HUDEP-2 (cell line): Measurements from ENCODE around the gene SAMD4B.
A peak's percentile ranks its signal among the peaks of the same experiment; 100 is the strongest.

ENCODE experiments used
- DNase-seq, 76 experiments: peaks; one replicate each; lab custom pipeline; 2025; ENCODE audit not compliant: unreplicated experiment in 76 of 76; lab: John Stamatoyannopoulos, UW

SAMD4B gene

GRCh38 chr19:39406656-39407409 is 64.6 kb downstream of the SAMD4B start, which contains the start of gene ZFP36:
Gene ZFP36 (plus strand): TSS chr19:39406847. CDS start chr19:39406905, 58 bp downstream.
- peak in 71 of 76 experiments; percentile 42 to 91 (median 81) for DNase-seq

DNA sequence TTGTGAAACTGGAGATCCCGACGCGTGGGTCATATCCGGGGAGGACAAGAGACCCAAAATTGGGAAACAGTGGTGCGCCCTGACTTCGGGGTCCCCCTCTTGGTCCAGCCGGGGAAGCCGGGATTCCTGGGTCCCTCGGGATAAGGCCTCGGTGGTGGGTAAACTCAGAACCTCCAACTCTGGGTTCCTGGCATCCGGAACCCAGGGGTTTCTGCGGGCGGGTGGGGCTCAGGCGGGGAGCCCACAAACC is 65.1 kb downstream of the SAMD4B start:
- DNase-seq, result peak in 6 of 76 experiments; percentile 31 to 67 (median 51)

DNA sequence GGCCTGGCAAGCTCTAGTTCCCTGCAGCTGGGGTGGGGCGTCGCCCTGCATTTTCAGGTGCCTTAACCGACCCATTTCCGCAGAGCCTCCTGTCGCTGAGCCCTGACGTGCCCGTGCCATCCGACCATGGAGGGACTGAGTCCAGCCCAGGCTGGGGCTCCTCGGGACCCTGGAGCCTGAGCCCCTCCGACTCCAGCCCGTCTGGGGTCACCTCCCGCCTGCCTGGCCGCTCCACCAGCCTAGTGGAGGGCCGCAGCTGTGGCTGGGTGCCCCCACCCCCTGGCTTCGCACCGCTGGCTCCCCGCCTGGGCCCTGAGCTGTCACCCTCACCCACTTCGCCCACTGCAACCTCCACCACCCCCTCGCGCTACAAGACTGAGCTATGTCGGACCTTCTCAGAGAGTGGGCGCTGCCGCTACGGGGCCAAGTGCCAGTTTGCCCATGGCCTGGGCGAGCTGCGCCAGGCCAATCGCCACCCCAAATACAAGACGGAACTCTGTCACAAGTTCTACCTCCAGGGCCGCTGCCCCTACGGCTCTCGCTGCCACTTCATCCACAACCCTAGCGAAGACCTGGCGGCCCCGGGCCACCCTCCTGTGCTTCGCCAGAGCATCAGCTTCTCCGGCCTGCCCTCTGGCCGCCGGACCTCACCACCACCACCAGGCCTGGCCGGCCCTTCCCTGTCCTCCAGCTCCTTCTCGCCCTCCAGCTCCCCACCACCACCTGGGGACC is 65.6 kb downstream of the SAMD4B start:
- DNase-seq, result peak in 34 of 76 experiments; percentile 20 to 65 (median 40)

GRCh38 chr19:39408392-39409207 is 66.4 kb downstream of the SAMD4B start:
- peak in 8 of 76 experiments; percentile 26 to 40 (median 30) for DNase-seq

- DNase-seq, result peak in 67 of 76 experiments; percentile 17 to 87 (median 70)
Observed at GRCh38 chr19:39409208-39410016, 67.2 kb downstream of the SAMD4B start.

DNA sequence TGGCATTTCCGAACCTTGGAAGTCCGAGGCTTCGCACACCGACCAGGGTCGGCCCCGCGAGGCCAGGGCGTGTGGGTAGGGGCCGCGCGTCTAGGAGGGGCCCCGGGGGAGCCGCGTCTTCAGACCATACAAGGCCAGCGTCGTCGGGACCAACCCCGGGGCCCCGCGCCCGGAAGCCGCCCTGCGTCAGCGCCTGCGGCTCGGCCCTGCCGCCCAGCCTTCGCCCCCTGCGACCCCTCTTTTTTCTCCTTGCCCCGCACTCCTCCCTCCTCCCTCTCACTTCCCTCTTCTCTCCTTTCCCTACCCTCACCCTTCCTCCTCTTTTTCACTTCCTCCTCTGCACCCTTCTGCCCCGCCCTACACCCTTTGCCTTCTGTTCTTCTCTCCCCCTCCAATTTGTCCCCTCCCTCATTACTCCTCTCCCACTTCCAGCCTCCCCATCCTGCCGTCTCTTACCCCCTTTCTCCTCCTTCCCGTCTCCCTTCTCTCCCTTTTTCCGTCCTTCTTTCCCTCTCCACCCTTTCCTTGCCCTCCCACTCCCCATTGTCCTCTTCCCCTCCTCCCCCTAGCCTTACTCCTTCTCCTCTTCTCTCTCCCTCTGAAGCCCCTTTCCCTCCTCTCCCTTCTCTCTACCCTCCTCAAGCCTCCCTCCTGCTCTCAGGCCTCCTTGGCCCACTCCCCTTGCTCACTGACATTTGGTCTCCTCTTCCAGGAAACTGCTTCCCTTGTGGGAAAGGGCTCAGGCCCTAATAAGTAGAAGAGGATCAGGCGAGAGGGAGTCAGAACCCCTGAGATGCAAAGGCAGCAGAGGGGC is 68.0 kb downstream of the SAMD4B start:
- DNase-seq, result peak in 22 of 76 experiments; percentile 23 to 82 (median 49)

GRCh38 chr19:39410831-39411080 is 68.5 kb downstream of the SAMD4B start:
- peak in 1 of 76 experiments; percentile 25 for DNase-seq

GRCh38 chr19:39411081-39411831 is 69.0 kb downstream of the SAMD4B start:
- DNase-seq, result peak in 9 of 76 experiments; percentile 18 to 54 (median 40)

DNA sequence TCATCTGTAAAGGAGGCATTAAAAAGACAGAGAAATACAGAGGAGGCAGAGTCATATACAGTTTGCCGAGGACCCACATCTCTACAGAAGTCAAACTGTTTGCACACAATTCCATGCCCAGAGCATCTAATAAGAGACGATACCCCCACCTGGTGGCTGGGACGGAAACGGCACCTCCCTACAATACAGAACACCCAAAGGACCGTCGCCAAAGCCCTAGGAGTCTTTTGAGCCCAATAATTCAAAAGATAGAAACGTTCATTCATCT is 69.5 kb downstream of the SAMD4B start:
- DNase-seq, result peak in 74 of 76 experiments; percentile 43 to 98 (median 90)

DNA sequence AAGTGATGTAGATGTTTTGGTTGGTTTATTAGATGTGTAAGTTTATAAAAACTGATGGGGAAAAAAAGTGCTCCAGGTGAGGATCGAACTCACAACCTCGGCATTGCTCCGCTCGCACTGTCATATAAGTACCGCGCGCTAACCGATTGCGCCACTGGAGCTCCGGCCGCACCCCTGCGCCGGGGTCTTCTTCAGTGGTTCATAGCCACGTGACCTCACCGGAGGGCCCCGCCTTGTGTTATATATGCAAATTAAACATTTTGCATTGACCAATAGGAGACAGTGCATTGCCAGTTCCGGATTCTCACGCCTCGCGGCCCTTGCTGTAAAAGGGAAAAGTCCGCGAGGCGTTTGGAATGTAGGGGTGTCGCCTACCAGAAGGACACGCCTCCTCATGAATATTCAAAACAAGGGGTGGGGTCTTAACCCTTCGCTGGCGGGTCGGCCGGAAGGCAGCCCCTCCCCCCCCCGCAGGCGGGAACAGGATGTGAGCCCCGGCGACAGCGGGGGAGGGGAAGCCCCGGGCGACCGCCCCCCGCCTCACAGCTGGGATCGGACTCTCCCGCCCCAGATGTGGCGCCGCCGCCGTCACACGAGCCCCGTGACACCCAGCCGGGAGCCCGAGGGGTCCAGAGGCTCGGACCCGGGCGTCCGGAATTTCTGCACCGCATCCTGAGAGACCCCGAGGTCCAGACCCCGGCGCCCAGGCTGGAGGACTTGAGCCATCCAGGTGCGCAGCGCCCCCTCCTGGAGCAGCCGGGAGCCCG is 70.1 kb downstream of the SAMD4B start, which contains the start of gene PLEKHG2:
Gene PLEKHG2 (plus strand): TSS at position 570 of the 767 bp plus-strand sequence. CDS start 1,418 bp downstream, outside the sequence.
- DNase-seq, result peak; percentile 82 to 100 (median 98)

DNA sequence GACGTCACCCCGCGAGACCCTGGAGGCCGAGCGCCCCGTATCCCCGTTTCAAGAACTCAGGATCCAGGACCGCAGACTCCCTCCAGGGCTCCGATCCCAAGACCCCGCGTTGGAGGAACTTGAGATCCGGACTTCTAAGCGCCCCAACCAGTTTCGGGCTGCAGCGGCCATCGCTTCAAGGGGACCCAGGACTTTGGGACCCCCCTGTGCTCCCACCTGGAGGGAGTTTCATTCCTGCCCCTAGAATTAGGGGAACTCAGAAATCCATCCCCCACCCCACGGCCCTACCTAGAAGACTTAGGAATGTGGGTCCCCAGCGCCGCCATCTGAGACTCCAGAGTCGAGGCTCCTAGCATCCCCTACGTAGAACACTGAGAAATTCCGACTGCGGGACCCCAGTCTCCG is 70.6 kb downstream of the SAMD4B start:
- no peak for DNase-seq

DNA sequence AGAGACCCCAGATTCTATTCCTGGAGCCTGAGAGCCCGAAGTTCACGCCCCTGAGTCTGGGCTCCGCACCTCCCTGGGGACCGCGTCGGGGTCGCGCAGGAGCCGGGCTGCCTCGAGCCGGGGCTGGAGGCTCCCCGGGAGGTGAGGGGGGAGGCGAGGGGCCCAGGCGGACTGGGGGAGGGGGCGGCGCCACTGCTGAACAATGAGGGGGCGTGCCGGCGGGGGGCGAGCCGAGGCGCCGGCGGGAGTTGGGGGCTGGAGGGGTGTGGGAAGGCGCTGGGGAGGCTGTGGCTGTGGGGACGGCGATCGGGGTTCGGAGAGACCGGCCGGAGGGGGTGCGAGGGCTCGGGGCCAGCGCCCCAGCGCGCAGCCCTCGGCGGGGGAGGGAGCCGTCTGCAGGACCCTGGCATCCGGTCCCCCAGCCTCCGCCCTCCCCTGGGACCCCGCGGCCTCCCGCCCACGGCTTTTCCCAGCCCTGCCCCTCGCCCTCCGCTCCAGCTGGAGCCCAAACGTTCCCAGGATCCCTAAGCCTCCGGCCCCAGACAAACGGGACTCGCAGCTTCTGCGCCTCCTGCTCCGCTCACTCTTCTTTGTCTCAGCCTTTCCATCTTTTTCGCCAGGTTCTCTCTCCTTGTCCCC is 71.2 kb downstream of the SAMD4B start:
- DNase-seq, result no peak

- DNase-seq, result no peak
Observed at GRCh38 chr19:39413911-39414608, 71.8 kb downstream of the SAMD4B start.

GRCh38 chr19:39415111-39416046 is 73.2 kb downstream of the SAMD4B start:
- no peak for DNase-seq

DNA sequence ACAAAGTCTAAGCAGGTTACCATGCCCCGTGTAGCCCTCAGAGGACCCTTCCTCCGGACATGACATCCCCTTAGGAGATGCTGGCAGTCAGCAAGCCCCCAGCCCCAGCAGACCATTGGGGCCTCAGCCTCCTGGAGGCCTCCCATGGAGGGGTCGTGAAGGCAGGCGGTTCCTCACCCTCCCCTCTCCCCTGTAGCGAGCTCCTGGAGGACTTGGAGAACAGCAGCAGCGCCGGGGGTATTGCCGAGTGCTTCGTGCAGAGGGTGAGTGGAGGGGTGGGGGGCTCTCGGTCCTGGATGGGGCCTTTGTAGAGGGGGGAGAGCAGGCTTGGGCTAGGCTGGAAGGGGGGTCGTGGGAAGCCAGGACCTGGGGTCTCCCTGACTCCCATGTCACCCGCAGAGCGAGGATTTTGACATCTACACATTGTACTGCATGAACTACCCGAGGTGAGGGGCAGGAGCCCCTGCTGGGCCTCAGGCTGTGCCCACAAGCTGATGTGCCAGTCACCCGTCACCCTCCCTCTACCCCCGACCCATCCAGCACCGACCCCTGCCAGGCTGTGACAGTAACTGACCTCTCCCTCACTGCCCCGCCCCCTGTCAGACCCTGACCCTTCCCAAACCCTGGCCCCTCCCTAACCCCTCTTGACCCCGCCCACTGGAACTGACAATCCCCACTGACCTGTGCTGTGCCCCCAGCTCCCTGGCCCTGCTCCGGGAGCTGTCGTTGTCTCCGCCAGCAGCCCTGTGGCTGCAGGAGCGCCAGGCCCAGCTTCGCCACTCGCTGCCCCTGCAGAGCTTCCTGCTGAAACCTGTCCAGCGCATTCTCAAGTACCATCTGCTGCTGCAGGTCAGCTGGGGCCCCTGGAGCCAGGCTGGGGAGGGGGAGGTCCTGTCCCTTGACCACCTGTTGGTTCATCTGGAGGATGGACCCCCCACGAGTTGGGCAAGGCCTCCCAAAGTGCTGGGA is 74.2 kb downstream of the SAMD4B start:
- no peak for DNase-seq
